ENCODE measurements around the gene STH.
"Not testable (repeated sequence)": the region's sequence is repeated elsewhere in the genome, so short reads cannot be mapped to it uniquely, and the experiment has no call there.

Gene STH

GRCh38 chr17:46000292-46000691, 1.2 kb downstream of the STH start:
- DNase-seq (ENCODE audit: extremely low read depth, low read depth): no peak

GRCh38 chr17:46000757-46001156, 1.7 kb downstream of the STH start:
- no peak for DNase-seq (ENCODE audit: extremely low read depth, low read depth)
- TF ChIP-seq CTCF (IDR thresholded peaks at IDR 0.05; ENCODE audit: low read depth, low read length): no peak

More at GRCh38 chr17:46000292-46000691, 1.2 kb downstream of the STH start:
- TF ChIP-seq CTCF (IDR thresholded peaks at IDR 0.05; ENCODE audit: low read depth, low read length): no peak

GRCh38 chr17:46001390-46002310, 2.6 kb downstream of the STH start:
- no peak for DNase-seq (ENCODE audit: extremely low read depth, low read depth)
- no peak for TF ChIP-seq CTCF (IDR thresholded peaks at IDR 0.05; ENCODE audit: low read depth, low read length)

GRCh38 chr17:46002311-46002972, 3.4 kb downstream of the STH start:
- peak; percentile 86 for TF ChIP-seq CTCF (IDR thresholded peaks at IDR 0.05; ENCODE audit: low read depth, low read length)
- DNase-seq (ENCODE audit: extremely low read depth, low read depth): peak; percentile 18

GRCh38 chr17:46002973-46003316, 3.9 kb downstream of the STH start:
- no peak for DNase-seq (ENCODE audit: extremely low read depth, low read depth)
- no peak for TF ChIP-seq CTCF (IDR thresholded peaks at IDR 0.05; ENCODE audit: low read depth, low read length)

- peak; percentile 14 for DNase-seq (ENCODE audit: extremely low read depth, low read depth)
- TF ChIP-seq CTCF (IDR thresholded peaks at IDR 0.05; ENCODE audit: low read depth, low read length): no peak
Measured at GRCh38 chr17:46003907-46004748, 5.1 kb downstream of the STH start.

- not testable (repeated sequence) for DNase-seq (ENCODE audit: extremely low read depth, low read depth)
Measured at GRCh38 chr17:46006082-46006481, 7.0 kb downstream of the STH start.

All from AG09319 (cell line).